Neural cell (in vitro differentiated cells): ENCODE results near the gene GCNT2. TPM values are rescaled to one million over a fixed set of nuclear protein-coding genes. Genes with fewer than 3 reads are reported as not detected.
"Not testable (repeated sequence)": the region's sequence is repeated elsewhere in the genome, so short reads cannot be mapped to it uniquely, and the experiment has no call there.

ENCODE experiments used
- H2AFZ ChIP-seq: fragments of 200-600, 300-800 bp; sonication (generic), shearing (Covaris generic); 2 replicates; pipeline ENCODE4 v1.6.0; 2014; ENCODE audit warnings: low read depth, mild to moderate bottlenecking, antibody characterized with exemption, low read length, moderate library complexity
- H3F3A ChIP-seq: fragments of 200-600 bp; shearing (Covaris generic); 2 replicates; pipeline ENCODE4 v1.6.1; 2016; ENCODE audit warnings: mild to moderate bottlenecking, moderate library complexity, mixed read lengths, antibody characterized with exemption, low read length; ENCODE audit not compliant: insufficient read depth, poor library complexity, severe bottlenecking
- H3K27ac ChIP-seq: fragments of 200-600, 300-800 bp; sonication (generic), shearing (Covaris generic); 2 replicates; pipeline ENCODE4 v1.5.1; 2014; ENCODE audit warnings: mild to moderate bottlenecking, low read length, moderate library complexity
- H3K27me3 ChIP-seq: fragments of 300-800, 200-600 bp; sonication (generic), shearing (Covaris generic); 2 replicates; pipeline ENCODE4 v1.6.0; 2014; ENCODE audit warnings: mild to moderate bottlenecking, low read depth, low read length, moderate library complexity; ENCODE audit not compliant: insufficient read depth
- H3K36me3 ChIP-seq: fragments of 300-800, 200-600 bp; sonication (generic), shearing (Covaris generic); 2 replicates; pipeline ENCODE4 v1.5.1; 2014; ENCODE audit warnings: mild to moderate bottlenecking, antibody characterized with exemption, low read length, moderate library complexity; ENCODE audit not compliant: insufficient read depth
- H3K4me2 ChIP-seq: fragments of 300-800, 200-600 bp; sonication (generic), shearing (Covaris generic); 2 replicates; pipeline ENCODE4 v1.6.0; 2014; ENCODE audit warnings: mild to moderate bottlenecking, low read length
- H3K4me3 ChIP-seq: fragments of 300-800, 200-600 bp; sonication (generic), shearing (Covaris generic); 2 replicates; pipeline ENCODE4 v1.5.1; 2014; ENCODE audit warnings: mild to moderate bottlenecking, low read length, moderate library complexity
- H3K79me2 ChIP-seq: fragments of 200-600 bp; shearing (Covaris generic); replicated peaks from 2 replicates; pipeline ENCODE4 v1.6.0; 2014; ENCODE audit warnings: mild to moderate bottlenecking, low read length, moderate library complexity; ENCODE audit not compliant: insufficient read depth
- H3K9ac ChIP-seq: fragments of 300-800, 200-600 bp; sonication (generic), shearing (Covaris generic); 2 replicates; pipeline ENCODE4 v1.6.1; 2016; ENCODE audit warnings: mild to moderate bottlenecking, low read length, mixed read lengths
- H3K9me2 ChIP-seq: fragments of 200-600 bp; shearing (Covaris generic); 2 replicates; pipeline ENCODE4 v1.6.1; 2016; ENCODE audit warnings: mild to moderate bottlenecking, low read length, mixed read lengths; ENCODE audit not compliant: insufficient read depth
- H3K9me3 ChIP-seq: fragments of 200-600, 300-800 bp; sonication (generic), shearing (Covaris generic); 2 replicates; pipeline ENCODE4 v1.6.1; 2016; ENCODE audit warnings: mild to moderate bottlenecking, mixed run types, low read length, moderate library complexity, mixed read lengths
- H4K20me1 ChIP-seq: fragments of 200-600 bp; shearing (Covaris generic); 2 replicates; pipeline ENCODE4 v1.6.1; 2016; ENCODE audit warnings: mild to moderate bottlenecking, mixed run types; ENCODE audit not compliant: insufficient read depth
- CTCF ChIP-seq: fragments of 450-650 bp; IDR thresholded peaks from 2 replicates; pipeline ENCODE4 v1.5.1; 2014; ENCODE audit warnings: antibody characterized with exemption, mild to moderate bottlenecking, moderate library complexity; ENCODE audit not compliant: poor library complexity, severe bottlenecking
- EP300 ChIP-seq: fragments of 450-650 bp; conservative IDR thresholded peaks from 2 replicates; pipeline ENCODE4 v1.6.1; 2014; ENCODE audit warnings: antibody characterized with exemption, mild to moderate bottlenecking, moderate library complexity; ENCODE audit not compliant: poor library complexity, severe bottlenecking
- EZH2 ChIP-seq: fragments of 200-600, 300-800 bp; shearing (Covaris generic), sonication (generic); IDR thresholded peaks from 2 replicates; pipeline ENCODE4 v1.6.1; 2014; ENCODE audit warnings: antibody characterized with exemption, low read length, borderline replicate concordance, mild to moderate bottlenecking; ENCODE audit not compliant: insufficient read depth, poor library complexity, severe bottlenecking
- MXI1 ChIP-seq: fragments of 450-650 bp; conservative IDR thresholded peaks from 2 replicates; pipeline ENCODE4 v1.6.1; 2014; ENCODE audit warnings: antibody characterized with exemption, mild to moderate bottlenecking; ENCODE audit not compliant: poor library complexity, severe bottlenecking
- POLR2AphosphoS5 ChIP-seq: IDR thresholded peaks from 2 replicates; pipeline ENCODE4 v1.6.1; 2012
- RAD21 ChIP-seq: fragments of 450-650 bp; conservative IDR thresholded peaks from 2 replicates; pipeline ENCODE4 v1.6.1; 2014; ENCODE audit warnings: antibody characterized with exemption, mild to moderate bottlenecking, moderate library complexity
- REST ChIP-seq: IDR thresholded peaks from 2 replicates; pipeline ENCODE4 v1.6.1; 2012; ENCODE audit warnings: borderline replicate concordance
- SMC3 ChIP-seq: fragments of 450-650 bp; conservative IDR thresholded peaks from 2 replicates; pipeline ENCODE4 v1.6.1; 2014; ENCODE audit warnings: antibody characterized with exemption, mild to moderate bottlenecking, moderate library complexity; ENCODE audit not compliant: poor library complexity
- TAF1 ChIP-seq: IDR thresholded peaks from 2 replicates; pipeline ENCODE4 v1.6.1; 2012; ENCODE audit warnings: low read depth
- polyA plus RNA-seq: library from polyadenylated mRNA; depleted of rRNA; stranded (reverse); fragments of >200 nt; gene quantifications from 2 replicates; pipeline ENCODE4 v1.2.3, GENCODE V29; 2014

Gene GCNT2
- polyA plus RNA-seq, 1 donor from 2014 or later: 9.4 TPM

- H3K27ac ChIP-seq: no peak overlapping the region
- H3K9me3 ChIP-seq: no peaks in the 10 kb centered on the region
- no peaks in the 10 kb centered on the region for H3K9me2 ChIP-seq
- H3K36me3 ChIP-seq: no peaks in the 10 kb centered on the region
- H4K20me1 ChIP-seq: no peaks in the 10 kb centered on the region
- no peak overlapping the region for H3K4me3 ChIP-seq
- TF ChIP-seq SMC3 (no peak), MXI1 (no peak), EZH2 (no peak), RAD21 (no peak), REST (no peak), CTCF (no peak), EP300 (no peak), TAF1 (no peak)
- no peak overlapping the region for H3K4me2 ChIP-seq
- H3F3A ChIP-seq: no peaks in the 10 kb centered on the region
- H3K9ac ChIP-seq: no peak overlapping the region
- no peak overlapping the region for H2AFZ ChIP-seq
- H3K79me2 ChIP-seq: no peaks in the 10 kb centered on the region
- no peaks in the 10 kb centered on the region for H3K27me3 ChIP-seq
Observed at GRCh38 chr6:10598084-10598960, 77.2 kb downstream of the GCNT2 start.

GRCh38 chr6:10599046-10599445 is 77.9 kb downstream of the GCNT2 start:
- no peak for TF ChIP-seq MXI1
- TF ChIP-seq RAD21: no peak
- TF ChIP-seq EZH2: no peak
- no peak for TF ChIP-seq POLR2AphosphoS5
- no peak for TF ChIP-seq REST
- no peak for TF ChIP-seq EP300
- no peak for TF ChIP-seq SMC3
- no peak for TF ChIP-seq TAF1
- no peak for TF ChIP-seq CTCF
- Histone ChIP-seq H3K36me3 (no peaks in the 10 kb centered on the region), H3K27ac (no peak overlapping the region), H3K4me3 (no peak overlapping the region), H3F3A (no peaks in the 10 kb centered on the region), H3K79me2 (no peaks in the 10 kb centered on the region), H3K9me2 (no peaks in the 10 kb centered on the region), H3K27me3 (no peaks in the 10 kb centered on the region), H3K9ac (no peak overlapping the region), H4K20me1 (no peaks in the 10 kb centered on the region), H3K4me2 (no peak overlapping the region), H3K9me3 (no peaks in the 10 kb centered on the region), H2AFZ (no peak overlapping the region)

GRCh38 chr6:10600681-10601080 is 79.5 kb downstream of the GCNT2 start:
- H3K79me2 ChIP-seq, H3K27ac ChIP-seq, H3K9ac ChIP-seq, H3K27me3 ChIP-seq, H3K4me2 ChIP-seq, H2AFZ ChIP-seq, H4K20me1 ChIP-seq, H3K9me3 ChIP-seq, H3K9me2 ChIP-seq, H3F3A ChIP-seq, H3K4me3 ChIP-seq, H3K36me3 ChIP-seq: not testable (repeated sequence)
